Measurements from ENCODE around the gene KRTAP4-7.
"Not testable (repeated sequence)": the region's sequence is repeated elsewhere in the genome, so short reads cannot be mapped to it uniquely, and the experiment has no call there.

The KRTAP4-7 gene

DNA sequence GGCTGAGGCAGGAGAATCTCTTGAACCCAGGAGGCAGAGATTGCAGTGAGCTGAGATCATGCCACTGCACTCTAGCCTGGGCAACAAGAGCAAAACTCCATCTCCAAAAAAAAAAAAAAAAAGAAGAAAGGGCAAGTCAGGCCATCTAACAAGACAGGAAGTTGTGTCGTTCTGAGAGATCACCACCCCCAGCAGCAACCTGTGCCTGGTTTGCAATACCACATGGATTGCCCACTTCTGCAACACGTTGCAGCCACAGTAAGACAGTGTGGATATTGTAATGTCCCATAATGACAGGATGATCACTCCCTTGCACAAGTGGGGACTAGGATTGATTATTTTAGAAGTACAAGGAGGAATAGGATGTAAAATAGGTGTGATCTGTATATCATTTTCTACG is 14.9 kb upstream of the KRTAP4-7 start:
- Histone ChIP-seq H3K4me2 (ENCODE audit: low read length) (no peak overlapping the region), H3K4me3 (ENCODE audit: low read depth, low read length) (no peak overlapping the region), H3K27me3 (ENCODE audit: control insufficient read depth, insufficient read depth, low read length) (no peaks in the 10 kb centered on the region), H2AFZ (no peak overlapping the region), H3K9ac (no peak overlapping the region), H3K79me2 (no peaks in the 10 kb centered on the region), H3K4me1 (no peaks in the 10 kb centered on the region), H3K36me3 (ENCODE audit: control insufficient read depth, insufficient read depth, low read length) (no peaks in the 10 kb centered on the region), H3K27ac (no peak overlapping the region), H3K9me3 (ENCODE audit: control insufficient read depth, low read length) (no peaks in the 10 kb centered on the region)
- TF ChIP-seq, protein P1, sequence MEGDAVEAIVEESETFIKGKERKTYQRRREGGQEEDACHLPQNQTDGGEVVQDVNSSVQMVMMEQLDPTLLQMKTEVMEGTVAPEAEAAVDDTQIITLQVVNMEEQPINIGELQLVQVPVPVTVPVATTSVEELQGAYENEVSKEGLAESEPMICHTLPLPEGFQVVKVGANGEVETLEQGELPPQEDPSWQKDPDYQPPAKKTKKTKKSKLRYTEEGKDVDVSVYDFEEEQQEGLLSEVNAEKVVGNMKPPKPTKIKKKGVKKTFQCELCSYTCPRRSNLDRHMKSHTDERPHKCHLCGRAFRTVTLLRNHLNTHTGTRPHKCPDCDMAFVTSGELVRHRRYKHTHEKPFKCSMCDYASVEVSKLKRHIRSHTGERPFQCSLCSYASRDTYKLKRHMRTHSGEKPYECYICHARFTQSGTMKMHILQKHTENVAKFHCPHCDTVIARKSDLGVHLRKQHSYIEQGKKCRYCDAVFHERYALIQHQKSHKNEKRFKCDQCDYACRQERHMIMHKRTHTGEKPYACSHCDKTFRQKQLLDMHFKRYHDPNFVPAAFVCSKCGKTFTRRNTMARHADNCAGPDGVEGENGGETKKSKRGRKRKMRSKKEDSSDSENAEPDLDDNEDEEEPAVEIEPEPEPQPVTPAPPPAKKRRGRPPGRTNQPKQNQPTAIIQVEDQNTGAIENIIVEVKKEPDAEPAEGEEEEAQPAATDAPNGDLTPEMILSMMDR (IDR thresholded peaks at IDR 0.05) = no peak

DNA sequence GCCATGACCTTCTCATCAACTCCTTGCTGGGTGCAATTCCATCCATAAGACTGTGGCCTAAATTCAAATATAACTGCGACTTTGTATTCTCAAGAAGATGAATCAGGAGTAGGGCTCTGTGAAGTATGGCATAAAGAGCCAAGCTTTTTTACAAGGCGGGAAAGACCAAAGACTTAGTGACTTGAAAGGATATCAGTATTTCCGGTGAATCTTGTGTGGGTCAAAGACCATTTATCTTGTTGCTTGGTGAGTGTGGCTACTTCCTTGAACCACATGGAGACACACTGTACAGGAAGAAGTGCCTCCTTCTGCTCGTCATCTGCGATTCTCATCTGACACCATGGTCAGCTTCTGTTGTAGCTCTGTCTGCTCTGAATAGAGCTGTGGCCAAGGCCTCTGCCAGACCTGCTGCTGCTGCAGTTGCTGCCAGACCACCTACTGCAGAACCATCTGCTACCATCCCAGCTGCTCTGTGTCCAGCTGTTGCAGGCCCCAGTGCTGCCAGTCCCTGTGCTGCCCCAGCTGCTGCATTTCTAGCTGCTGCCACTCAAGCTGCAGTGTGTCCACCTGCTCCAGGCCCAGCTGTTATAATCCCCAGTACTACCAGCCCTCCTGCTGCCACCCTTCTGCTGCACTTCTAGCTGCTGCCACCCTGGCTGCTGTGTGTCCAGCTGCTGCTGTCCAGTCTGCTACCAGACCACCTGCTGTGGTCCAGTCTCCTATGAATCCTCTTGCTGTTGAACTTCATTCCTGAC is 12.2 kb upstream of the KRTAP4-7 start:
- Histone ChIP-seq H3K27me3 (ENCODE audit: control insufficient read depth, insufficient read depth, low read length) (no peaks in the 10 kb centered on the region), H3K9me3 (ENCODE audit: control insufficient read depth, low read length) (no peaks in the 10 kb centered on the region), H3K36me3 (ENCODE audit: control insufficient read depth, insufficient read depth, low read length) (no peaks in the 10 kb centered on the region), H3K4me2 (ENCODE audit: low read length) (no peak overlapping the region), H3K27ac (no peak overlapping the region), H3K9ac (no peak overlapping the region), H3K4me3 (ENCODE audit: low read depth, low read length) (no peak overlapping the region), H3K79me2 (no peaks in the 10 kb centered on the region), H3K4me1 (no peaks in the 10 kb centered on the region), H2AFZ (no peak overlapping the region)
- TF ChIP-seq, protein P1 (IDR thresholded peaks at IDR 0.05) = no peak

DNA sequence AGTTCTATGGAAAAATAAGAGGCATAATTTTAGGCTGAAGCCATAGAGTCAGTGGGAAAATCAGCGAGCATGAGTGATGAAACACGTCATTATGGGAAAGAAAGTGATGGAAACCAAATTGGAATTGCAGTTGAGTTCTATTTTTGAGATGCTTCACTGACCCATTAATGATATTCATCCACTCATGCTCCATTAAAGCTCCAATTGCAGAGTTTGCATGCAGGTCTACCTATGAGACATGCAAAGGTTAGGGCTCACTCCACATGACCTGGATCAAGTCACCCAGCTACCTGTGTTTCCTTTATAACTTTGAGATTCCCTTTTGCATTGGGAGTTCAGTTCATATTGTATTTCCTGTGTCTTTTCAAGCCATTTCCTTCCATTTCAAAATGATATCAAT is 10.3 kb upstream of the KRTAP4-7 start:
- no peaks in the 10 kb centered on the region for H3K27me3 ChIP-seq (ENCODE audit: control insufficient read depth, insufficient read depth, low read length)
- no peaks in the 10 kb centered on the region for H3K36me3 ChIP-seq (ENCODE audit: control insufficient read depth, insufficient read depth, low read length)
- no peak overlapping the region for H3K4me3 ChIP-seq (ENCODE audit: low read depth, low read length)
- H3K79me2 ChIP-seq = no peaks in the 10 kb centered on the region
- no peaks in the 10 kb centered on the region for H3K4me1 ChIP-seq
- no peak overlapping the region for H3K4me2 ChIP-seq (ENCODE audit: low read length)
- no peak overlapping the region for H2AFZ ChIP-seq
- no peaks in the 10 kb centered on the region for H3K9me3 ChIP-seq (ENCODE audit: control insufficient read depth, low read length)
- TF ChIP-seq, protein P1 (IDR thresholded peaks at IDR 0.05) = no peak
- no peak overlapping the region for H3K9ac ChIP-seq
- H3K27ac ChIP-seq = no peak overlapping the region

DNA sequence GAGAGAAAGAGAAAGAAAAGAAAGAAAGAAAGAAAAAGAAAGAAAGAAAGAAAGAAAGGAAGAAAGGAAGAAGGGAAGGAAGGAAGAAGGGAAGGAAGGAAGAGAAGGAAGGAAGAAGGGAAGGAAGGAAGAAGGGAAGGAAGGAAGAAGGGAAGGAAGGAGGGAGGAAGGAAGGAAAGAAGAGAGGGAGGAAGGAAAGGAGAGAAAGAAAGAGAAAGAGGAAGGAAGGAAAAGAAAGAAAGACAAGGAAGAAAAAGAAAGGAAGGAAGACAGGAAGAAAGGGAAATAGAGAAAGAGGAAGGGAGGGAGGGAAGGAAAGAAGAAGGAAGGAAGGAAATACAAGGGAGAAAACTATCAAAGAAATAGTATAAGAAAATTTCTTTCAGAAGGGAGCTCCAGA is 7.2 kb upstream of the KRTAP4-7 start:
- TF ChIP-seq, protein P1 (IDR thresholded peaks at IDR 0.05) = no peak
- Histone ChIP-seq H3K4me2 (ENCODE audit: low read length) (no peak overlapping the region), H3K4me1 (no peaks in the 10 kb centered on the region), H3K9me3 (ENCODE audit: control insufficient read depth, low read length) (no peaks in the 10 kb centered on the region), H3K4me3 (ENCODE audit: low read depth, low read length) (no peak overlapping the region), H3K9ac (no peak overlapping the region), H3K79me2 (no peaks in the 10 kb centered on the region), H3K27me3 (ENCODE audit: control insufficient read depth, insufficient read depth, low read length) (no peaks in the 10 kb centered on the region), H3K36me3 (ENCODE audit: control insufficient read depth, insufficient read depth, low read length) (no peaks in the 10 kb centered on the region), H2AFZ (no peak overlapping the region), H3K27ac (no peak overlapping the region)

DNA sequence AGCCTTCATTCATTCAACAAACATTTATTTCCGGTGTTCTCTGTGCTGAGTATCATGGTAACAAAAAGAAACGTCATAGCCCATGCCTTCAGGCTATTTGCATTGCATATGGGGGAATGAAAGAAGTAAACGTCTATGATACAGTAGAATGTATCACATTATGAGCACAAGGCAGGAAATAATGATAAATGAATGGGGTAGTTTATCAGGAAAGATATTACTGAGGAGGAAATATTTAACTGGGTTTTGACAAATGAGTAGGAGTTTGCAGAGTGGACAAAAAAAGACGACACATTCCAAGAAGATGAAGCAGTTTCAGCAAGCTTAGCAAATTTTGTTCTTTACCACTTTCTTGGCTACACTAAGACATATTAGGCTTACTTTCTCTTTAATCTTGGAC is 1.3 kb upstream of the KRTAP4-7 start:
- Histone ChIP-seq H3K79me2 (no peaks in the 10 kb centered on the region), H3K27me3 (ENCODE audit: control insufficient read depth, insufficient read depth, low read length) (no peaks in the 10 kb centered on the region), H3K36me3 (ENCODE audit: control insufficient read depth, insufficient read depth, low read length) (no peaks in the 10 kb centered on the region), H3K4me3 (ENCODE audit: low read depth, low read length) (no peak overlapping the region), H2AFZ (no peak overlapping the region), H3K9ac (no peak overlapping the region), H3K4me2 (ENCODE audit: low read length) (no peak overlapping the region), H3K4me1 (no peaks in the 10 kb centered on the region), H3K9me3 (ENCODE audit: control insufficient read depth, low read length) (no peaks in the 10 kb centered on the region), H3K27ac (no peak overlapping the region)
- TF ChIP-seq, protein P1 (IDR thresholded peaks at IDR 0.05) = no peak

DNA sequence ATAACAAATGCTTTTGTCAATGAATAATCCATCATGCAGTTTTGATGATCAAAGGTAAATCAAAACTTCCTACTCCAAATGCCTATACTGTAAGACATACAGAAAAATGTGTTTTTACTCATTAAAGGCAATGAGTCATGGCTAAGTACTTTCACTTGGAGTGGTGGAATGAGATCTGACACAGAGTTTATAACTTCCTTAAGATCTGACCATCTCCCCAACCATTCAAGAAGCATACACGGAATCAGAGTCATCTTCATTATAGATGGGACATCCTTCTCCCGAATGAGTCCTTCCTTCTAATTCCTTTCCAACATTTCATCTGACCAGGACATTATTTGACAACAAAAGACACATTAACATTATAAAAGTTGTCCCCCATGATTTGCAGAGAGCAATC is 523 bp upstream of the KRTAP4-7 start:
- not testable (repeated sequence) for H2AFZ ChIP-seq; H3K4me2 ChIP-seq (ENCODE audit: low read length); H3K4me1 ChIP-seq; H3K9ac ChIP-seq; H3K79me2 ChIP-seq; H3K36me3 ChIP-seq (ENCODE audit: control insufficient read depth, insufficient read depth, low read length); H3K9me3 ChIP-seq (ENCODE audit: control insufficient read depth, low read length); H3K4me3 ChIP-seq (ENCODE audit: low read depth, low read length); H3K27me3 ChIP-seq (ENCODE audit: control insufficient read depth, insufficient read depth, low read length); H3K27ac ChIP-seq

DNA sequence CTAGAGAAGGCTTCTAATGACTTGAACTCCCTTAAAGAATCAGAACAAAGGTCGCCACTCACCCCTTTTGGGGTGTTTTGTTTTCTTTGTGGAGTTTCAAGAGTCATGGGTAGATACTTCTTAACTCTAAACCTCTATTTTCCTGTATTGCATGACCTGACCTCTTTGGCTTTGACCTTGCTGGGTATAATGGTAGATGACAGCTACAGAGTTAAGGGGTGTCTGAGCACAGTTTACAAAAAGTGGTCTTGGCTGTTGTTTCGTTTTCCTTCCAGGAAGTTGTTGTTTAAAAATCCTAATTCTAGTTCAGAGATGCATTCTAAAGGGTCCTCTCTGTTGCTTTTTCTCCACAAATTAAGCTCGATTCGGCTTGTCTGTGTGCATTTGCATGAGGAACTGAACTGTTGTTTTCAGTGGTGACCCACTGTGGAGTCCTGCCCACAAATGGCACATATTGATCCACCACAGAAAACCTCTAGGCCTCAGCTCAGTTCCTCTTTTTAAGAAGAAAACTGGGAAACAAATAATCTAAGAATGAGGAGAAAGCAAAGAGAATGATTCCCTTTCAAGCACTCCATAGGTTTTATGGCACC is 4.9 kb downstream of the KRTAP4-7 start:
- H3K4me2 ChIP-seq (ENCODE audit: low read length); H3K9ac ChIP-seq; H3K79me2 ChIP-seq; H2AFZ ChIP-seq; H3K9me3 ChIP-seq (ENCODE audit: control insufficient read depth, low read length); H3K4me1 ChIP-seq; H3K36me3 ChIP-seq (ENCODE audit: control insufficient read depth, insufficient read depth, low read length); H3K27ac ChIP-seq; H3K4me3 ChIP-seq (ENCODE audit: low read depth, low read length); H3K27me3 ChIP-seq (ENCODE audit: control insufficient read depth, insufficient read depth, low read length): not testable (repeated sequence)

Measured in parathyroid adenoma (tissue), 2 donors.